Endothelial cell of umbilical vein (primary cell): ENCODE results near the gene GNB1L. TPM values are rescaled to one million over a fixed set of nuclear protein-coding genes. Genes with fewer than 3 reads are reported as not detected.

Experiments used
- BruUV-seq: library from RNA; stranded (reverse); fragments of 400-500 nt; replicated peaks from 2 replicates; lab custom pipeline; 2021; lab: Mats Ljungman, UMichigan
- CTCF ChIA-PET: fragments of 300-600, 350-600 bp; sonication (Branson Sonifier 250); formaldehyde crosslinking; loops from one replicate; lab custom pipeline; 2021; ENCODE audit warnings: antibody characterized with exemption, inconsistent platforms; lab: Charles Lee
- POLR2A ChIA-PET: fragments of 300-600, 350-600 bp; sonication (Branson Sonifier 250); formaldehyde crosslinking; loops from one replicate; lab custom pipeline; 2021; ENCODE audit warnings: antibody characterized with exemption, inconsistent platforms; lab: Charles Lee
- DNase-seq: peaks from one replicate; pipeline ENCODE4 v3.0.0-alpha.2; 2011; ENCODE audit warnings: low read depth, low spot score
- FAIRE-seq: peaks from 2 replicates; lab custom pipeline; 2011; peaks lifted over from hg19 to GRCh38; lab: Jason Lieb, UNC
- H2AFZ ChIP-seq: 2 replicates; pipeline ENCODE4 v1.6.0; 2012; ENCODE audit warnings: low read depth, low read length, control low read depth, inconsistent platforms
- H3K27ac ChIP-seq: 2 replicates; pipeline ENCODE4 v1.5.1; 2011; ENCODE audit warnings: low read depth, mild to moderate bottlenecking, control low read depth, low read length, moderate library complexity; ENCODE audit not compliant: insufficient read depth
- H3K27me3 ChIP-seq, 2 experiments: 2 replicates each; pipeline versions ENCODE4 v1.6.0 to v1.6.1; 2011; ENCODE audit warnings: low read length in 2 of 2, mixed read lengths in 1 of 2; ENCODE audit not compliant: control insufficient read depth in 2 of 2, insufficient read depth in 2 of 2
- H3K36me3 ChIP-seq, 2 experiments: 2 replicates in 1 of 2; 3 replicates in 1 of 2; pipeline ENCODE4 v1.5.1; 2011; ENCODE audit warnings: low read length in 2 of 2, mild to moderate bottlenecking in 1 of 2, moderate library complexity in 1 of 2; ENCODE audit not compliant: control insufficient read depth in 2 of 2, insufficient read depth in 2 of 2; ENCODE audit errors: extremely low read depth in 1 of 2
- H3K4me1 ChIP-seq: 3 replicates; pipeline ENCODE4 v1.5.1; 2011; ENCODE audit warnings: mild to moderate bottlenecking, low read length; ENCODE audit not compliant: control insufficient read depth, insufficient read depth; ENCODE audit errors: extremely low read depth
- H3K4me2 ChIP-seq: 2 replicates; pipeline ENCODE4 v1.6.1; 2011; ENCODE audit warnings: low read length, control low read depth, mixed read lengths; ENCODE audit not compliant: insufficient read depth
- H3K4me3 ChIP-seq, 3 experiments: fragments of 200-600 bp in 1 of 3; sonication (generic), shearing (Covaris generic) in 1 of 3; replicated peaks in 1 of 3; 2 replicates each; pipeline ENCODE4 v1.5.1; 2011 to 2016; ENCODE audit warnings: control low read depth in 3 of 3, low read length in 3 of 3, mild to moderate bottlenecking in 2 of 3, inconsistent platforms in 1 of 3, low read depth in 1 of 3, moderate library complexity in 1 of 3; ENCODE audit not compliant: insufficient read depth in 1 of 3
- H3K79me2 ChIP-seq: 2 replicates; pipeline ENCODE4 v1.6.0; 2012; ENCODE audit warnings: low read length, inconsistent platforms; ENCODE audit not compliant: control insufficient read depth, insufficient read depth
- H3K9ac ChIP-seq: replicated peaks from 2 replicates; pipeline ENCODE3; 2011; ENCODE audit warnings: low read length, control low read depth; ENCODE audit not compliant: insufficient read depth; ENCODE audit errors: extremely low read depth
- H3K9me1 ChIP-seq: replicated peaks from 3 replicates; pipeline ENCODE4 v1.6.0; 2011; ENCODE audit warnings: mild to moderate bottlenecking, low read length; ENCODE audit not compliant: control insufficient read depth, insufficient read depth; ENCODE audit errors: extremely low read depth
- H3K9me3 ChIP-seq: replicated peaks from 2 replicates; pipeline ENCODE4 v1.5.1; 2012; ENCODE audit warnings: low read length, inconsistent platforms; ENCODE audit not compliant: control insufficient read depth, insufficient read depth
- H4K20me1 ChIP-seq: replicated peaks from 2 replicates; pipeline ENCODE3; 2011; ENCODE audit warnings: mild to moderate bottlenecking, low read length; ENCODE audit not compliant: control insufficient read depth, insufficient read depth; ENCODE audit errors: extremely low read depth
- EZH2 ChIP-seq: IDR thresholded peaks from 2 replicates; pipeline ENCODE4 v1.6.1; 2012; ENCODE audit warnings: borderline replicate concordance, low read depth, mild to moderate bottlenecking, moderate library complexity, low read length, inconsistent platforms; ENCODE audit not compliant: severe bottlenecking
- FOS ChIP-seq: IDR thresholded peaks from 2 replicates; pipeline ENCODE4 v1.6.1; 2011; ENCODE audit warnings: mild to moderate bottlenecking, low read length, moderate library complexity, borderline replicate concordance; ENCODE audit not compliant: insufficient read depth
- GATA2 ChIP-seq: IDR thresholded peaks from 2 replicates; pipeline ENCODE4 v1.7.0; 2011; ENCODE audit warnings: low read depth, mild to moderate bottlenecking, moderate library complexity, mixed read lengths, low read length; ENCODE audit not compliant: insufficient read length, insufficient read depth
- JUN ChIP-seq: IDR thresholded peaks from 2 replicates; pipeline ENCODE4 v1.6.1; 2011; ENCODE audit warnings: borderline replicate concordance, low read depth; ENCODE audit not compliant: insufficient read length, insufficient read depth
- MYC ChIP-seq: IDR thresholded peaks from one replicate; pipeline ENCODE4 v1.6.1; 2011; ENCODE audit warnings: mild to moderate bottlenecking, low read depth, low read length
- POLR2A ChIP-seq: IDR thresholded peaks from 2 replicates; pipeline ENCODE4 v1.6.1; 2012; ENCODE audit warnings: low read depth, mild to moderate bottlenecking, control low read depth, low read length
- POLR2AphosphoS5 ChIP-seq: IDR thresholded peaks from 2 replicates; pipeline ENCODE4 v1.6.1; 2012; ENCODE audit warnings: low read depth, mild to moderate bottlenecking, control low read depth, low read length, moderate library complexity; ENCODE audit not compliant: insufficient read depth
- dilution Hi-C: fragments of 300-500 bp; cut with MboI; formaldehyde crosslinking; loops from one replicate; pipeline ENCODE4 v1.15.0; 2019; ENCODE audit warnings: low sequenced_read_pairs; ENCODE audit not compliant: extremely low pct_ligation_motif_present
- intact Hi-C: fragments of 100-400 bp; cut with micrococcal nuclease; formaldehyde crosslinking; loops from one replicate; pipeline ENCODE4 v1.10.0; 2022
- polyA plus RNA-seq, 4 experiments: library from polyadenylated mRNA; depleted of rRNA in 3 of 4; stranded (reverse) in 3 of 4; unstranded in 1 of 4; fragments of >200 nt; gene quantifications; 2 replicates each; pipeline versions ENCODE4 v1.2.1 to v1.2.3, GENCODE V29; 2011 to 2012; ENCODE audit warnings: missing spikeins in 1 of 4
- total RNA-seq: library from RNA; stranded (reverse); gene quantifications from 2 replicates; pipeline ENCODE4 v1.2.3, GENCODE V29; 2021
- TF ChIP-seq, protein P1 (sequence below): IDR thresholded peaks from 2 replicates; pipeline ENCODE4 v1.6.1; 2011; ENCODE audit not compliant: insufficient read depth, insufficient read length
- TF ChIP-seq, protein P2 (sequence below), 2 donors: IDR thresholded peaks; 1 replicate in 1 of 2; 2 replicates in 1 of 2; pipeline ENCODE4 v1.5.1; 2011; ENCODE audit warnings: low read length in 2 of 2, mild to moderate bottlenecking in 2 of 2, moderate library complexity in 2 of 2, control low read depth in 1 of 2, inconsistent platforms in 1 of 2, low read depth in 1 of 2; ENCODE audit not compliant: insufficient read depth in 1 of 2; ENCODE audit errors: extremely low read depth in 1 of 2

GNB1L gene
- total and polyA plus RNA-seq, 2 donors (not counting 3 experiments of a cell fraction or from before 2014, with no cell fraction given), result 5.4 to 5.9 TPM

DNA sequence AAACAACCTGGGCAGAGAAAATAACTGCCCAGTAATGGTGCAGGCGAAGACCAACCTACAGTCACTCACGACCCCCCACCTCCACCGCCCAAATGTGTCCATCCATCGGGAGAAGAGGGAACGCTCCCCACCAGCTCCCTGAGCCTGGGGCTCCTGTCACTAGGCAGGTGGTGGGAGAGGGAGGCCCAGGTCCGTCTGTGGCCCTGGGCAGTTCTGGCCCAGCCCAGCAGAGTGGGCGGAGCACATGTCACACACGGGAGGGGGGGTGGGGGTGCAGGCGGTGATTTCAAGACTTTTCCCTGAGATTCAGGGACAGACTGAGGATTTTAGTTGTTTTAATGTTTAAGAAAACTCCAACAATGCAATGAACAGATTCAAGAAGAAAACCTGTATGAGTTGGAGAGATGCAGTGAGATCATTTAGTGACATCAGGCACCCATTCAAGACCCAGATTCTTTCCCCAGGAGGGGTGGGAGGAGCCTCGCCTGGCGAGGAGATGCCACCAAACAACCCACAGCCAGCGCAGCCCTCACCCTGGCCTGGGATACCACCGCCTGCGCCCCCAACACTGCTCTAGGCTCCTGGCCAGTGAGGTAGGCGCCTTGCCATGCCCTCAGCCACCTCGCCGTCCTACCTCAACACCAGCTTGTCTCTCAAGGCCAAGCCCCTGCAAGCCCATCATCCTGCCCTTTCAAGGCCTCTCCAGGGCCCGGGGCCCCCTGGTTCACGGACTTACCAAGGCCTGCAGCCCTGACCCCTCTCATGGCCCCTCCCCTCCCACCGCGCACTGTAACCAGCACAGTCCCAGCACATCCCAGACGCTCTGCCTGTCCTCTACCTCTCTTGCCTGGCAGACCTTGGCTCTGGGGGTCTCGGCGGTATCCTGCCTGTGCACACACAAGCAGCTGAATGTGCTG is 57.3 kb downstream of the GNB1L start:
- H3K9me3 ChIP-seq, result no peaks in the 10 kb centered on the region
- H3K9me1 ChIP-seq, result no peaks in the 10 kb centered on the region
- no peak overlapping the region for H3K9ac ChIP-seq
- intact Hi-C loops, result no loop called here
- no peaks in the 10 kb centered on the region for H3K79me2 ChIP-seq
- no peak for TF ChIP-seq FOS
- TF ChIP-seq, protein P1, sequence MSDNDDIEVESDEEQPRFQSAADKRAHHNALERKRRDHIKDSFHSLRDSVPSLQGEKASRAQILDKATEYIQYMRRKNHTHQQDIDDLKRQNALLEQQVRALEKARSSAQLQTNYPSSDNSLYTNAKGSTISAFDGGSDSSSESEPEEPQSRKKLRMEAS, result no peak
- no peak for TF ChIP-seq POLR2A
- TF ChIP-seq JUN, result no peak
- TF ChIP-seq POLR2AphosphoS5, result no peak
- TF ChIP-seq GATA2, result no peak
- no peak for TF ChIP-seq MYC
- TF ChIP-seq, protein P2, sequence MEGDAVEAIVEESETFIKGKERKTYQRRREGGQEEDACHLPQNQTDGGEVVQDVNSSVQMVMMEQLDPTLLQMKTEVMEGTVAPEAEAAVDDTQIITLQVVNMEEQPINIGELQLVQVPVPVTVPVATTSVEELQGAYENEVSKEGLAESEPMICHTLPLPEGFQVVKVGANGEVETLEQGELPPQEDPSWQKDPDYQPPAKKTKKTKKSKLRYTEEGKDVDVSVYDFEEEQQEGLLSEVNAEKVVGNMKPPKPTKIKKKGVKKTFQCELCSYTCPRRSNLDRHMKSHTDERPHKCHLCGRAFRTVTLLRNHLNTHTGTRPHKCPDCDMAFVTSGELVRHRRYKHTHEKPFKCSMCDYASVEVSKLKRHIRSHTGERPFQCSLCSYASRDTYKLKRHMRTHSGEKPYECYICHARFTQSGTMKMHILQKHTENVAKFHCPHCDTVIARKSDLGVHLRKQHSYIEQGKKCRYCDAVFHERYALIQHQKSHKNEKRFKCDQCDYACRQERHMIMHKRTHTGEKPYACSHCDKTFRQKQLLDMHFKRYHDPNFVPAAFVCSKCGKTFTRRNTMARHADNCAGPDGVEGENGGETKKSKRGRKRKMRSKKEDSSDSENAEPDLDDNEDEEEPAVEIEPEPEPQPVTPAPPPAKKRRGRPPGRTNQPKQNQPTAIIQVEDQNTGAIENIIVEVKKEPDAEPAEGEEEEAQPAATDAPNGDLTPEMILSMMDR (IDR thresholded peaks at IDR 0.05; ENCODE audit: extremely low read depth in 1 of 2, insufficient read depth in 1 of 2, low read depth in 1 of 2, low read length in 2 of 2), result no peak
- no peak for TF ChIP-seq EZH2
- DNase-seq, result no peak
- no peaks in the 10 kb centered on the region for H3K36me3 ChIP-seq
- CTCF ChIA-PET, result interaction anchor here (0.7 kb wide), 1 partner anchor 9 kb away, joined by 3 read pairs; no protein-coding TSS in a partner anchor
- H3K27me3 ChIP-seq, result no peaks in the 10 kb centered on the region
- H2AFZ ChIP-seq, result no peak overlapping the region
- no peak overlapping the region for H3K27ac ChIP-seq
- H4K20me1 ChIP-seq, result no peaks in the 10 kb centered on the region
- H3K4me1 ChIP-seq, result no peaks in the 10 kb centered on the region
- no TSS peak for BruUV-seq
- H3K4me3 ChIP-seq, result no peak overlapping the region
- POLR2A ChIA-PET, result no interaction called here
- H3K4me2 ChIP-seq, result no peak overlapping the region
- dilution Hi-C loops, result no loop called here
- no peak for FAIRE-seq
